K562 (cell line): ENCODE results near the gene SRCAP. TPM values are rescaled to one million over a fixed set of nuclear protein-coding genes. Genes with fewer than 3 reads are reported as not detected.
A peak's percentile ranks its signal among the peaks of the same experiment; 100 is the strongest.

Experiments
- DIDO1 ChIP-seq: fragments of 450-650 bp; IDR thresholded peaks from 2 replicates; pipeline ENCODE4 v1.6.1; 2016; ENCODE audit warnings: low read depth, missing biosample characterization, missing genetic modification characterization
- ESRRA ChIP-seq: fragments of 450-650 bp; IDR thresholded peaks from 2 replicates; pipeline ENCODE4 v1.6.1; 2014; ENCODE audit warnings: low read depth, mild to moderate bottlenecking, moderate library complexity, borderline replicate concordance
- ETV6 ChIP-seq, 3 experiments: fragments of 150-350 bp in 1 of 3; sonication (generic) in 1 of 3; formaldehyde crosslinking in 1 of 3; IDR thresholded peaks; 2 replicates each; pipeline versions ENCODE4 v1.6.1 to v1.8.0; 2014 to 2022; ENCODE audit warnings: borderline replicate concordance in 2 of 3, low read depth in 2 of 3, antibody characterized with exemption in 1 of 3, low read length in 1 of 3, mild to moderate bottlenecking in 1 of 3, missing genetic modification reagents in 1 of 3
- FOSL1 ChIP-seq: fragments of 200-800 bp; sonication (Bioruptor generic); conservative IDR thresholded peaks from 2 replicates; pipeline ENCODE4 v1.6.1; 2016; ENCODE audit warnings: missing genetic modification characterization, missing compliant biosample characterization
- FOXK1 ChIP-seq: sonication (generic); formaldehyde crosslinking; IDR thresholded peaks from 2 replicates; pipeline ENCODE4 v1.8.0; 2022; ENCODE audit warnings: missing genetic modification reagents, mild to moderate bottlenecking, borderline replicate concordance
- HLTF ChIP-seq: fragments of 450-650 bp; IDR thresholded peaks from 2 replicates; pipeline ENCODE4 v1.6.1; 2016
- ILF3 ChIP-seq: fragments of 450-650 bp; IDR thresholded peaks from 2 replicates; pipeline ENCODE4 v1.6.1; 2018; ENCODE audit warnings: antibody characterized with exemption, mild to moderate bottlenecking, moderate library complexity, borderline replicate concordance
- JUN ChIP-seq, 2 experiments: sonication (generic) in 1 of 2; formaldehyde crosslinking in 1 of 2; IDR thresholded peaks; 2 replicates each; pipeline versions ENCODE4 v1.6.1 to v1.8.0; 2012 to 2022; ENCODE audit warnings: borderline replicate concordance in 2 of 2, mild to moderate bottlenecking in 2 of 2, improper control_type of control experiment in 1 of 2, low read depth in 1 of 2, low read length in 1 of 2, missing genetic modification reagents in 1 of 2
- KDM4B ChIP-seq, 2 experiments: fragments of 450-650 bp in 1 of 2; sonication (generic) in 1 of 2; IDR thresholded peaks; 2 replicates each; pipeline ENCODE4 v1.6.1; 2016 to 2017; ENCODE audit warnings: borderline replicate concordance in 2 of 2, antibody characterized with exemption in 1 of 2, low read depth in 1 of 2, mild to moderate bottlenecking in 1 of 2
- KHSRP ChIP-seq: fragments of 450-650 bp; IDR thresholded peaks from 2 replicates; pipeline ENCODE4 v1.6.1; 2017
- MTA2 ChIP-seq: fragments of 450-650 bp; IDR thresholded peaks from 2 replicates; pipeline ENCODE4 v1.6.1; 2016; ENCODE audit warnings: low read depth
- NRF1 ChIP-seq, 2 experiments: fragments of 450-650 bp; IDR thresholded peaks in 1 of 2; conservative IDR thresholded peaks in 1 of 2; 2 replicates each; pipeline ENCODE4 v1.6.1; 2014; ENCODE audit warnings: mild to moderate bottlenecking in 2 of 2
- PHB ChIP-seq: fragments of 250-450 bp; sonication (Bioruptor Pico); IDR thresholded peaks from 2 replicates; pipeline ENCODE4 v1.5.0; 2021
- XRCC5 ChIP-seq: fragments of 200-400 bp; formaldehyde crosslinking; IDR thresholded peaks from 2 replicates; pipeline ENCODE4 v1.6.1; 2017; ENCODE audit warnings: low read depth, mild to moderate bottlenecking, low read length
- ZNF124 ChIP-seq: sonication (generic); formaldehyde crosslinking; IDR thresholded peaks from 2 replicates; pipeline ENCODE4 v1.8.1; 2022; ENCODE audit warnings: missing genetic modification reagents
- ZNF133 ChIP-seq: fragments of 250-450 bp; sonication (Bioruptor Pico); IDR thresholded peaks from 2 replicates; pipeline ENCODE4 v1.4.0; 2020; ENCODE audit warnings: mild to moderate bottlenecking
- ZNF232 ChIP-seq: sonication (generic); formaldehyde crosslinking; IDR thresholded peaks from 2 replicates; pipeline ENCODE4 v1.8.0; 2022; ENCODE audit warnings: mild to moderate bottlenecking, missing genetic modification reagents
- ZNF282 ChIP-seq: sonication (generic); formaldehyde crosslinking; IDR thresholded peaks from 2 replicates; pipeline ENCODE4 v1.8.1; 2023; ENCODE audit warnings: missing genetic modification reagents
- ZNF586 ChIP-seq: fragments of 450-650 bp; formaldehyde crosslinking; conservative IDR thresholded peaks from 2 replicates; pipeline ENCODE4 v1.4.0; 2020; ENCODE audit warnings: mild to moderate bottlenecking, moderate library complexity
- ZNF766 ChIP-seq: fragments of 200-800 bp; sonication (Bioruptor generic); conservative IDR thresholded peaks from 2 replicates; pipeline ENCODE4 v1.6.1; 2016; ENCODE audit warnings: missing genetic modification characterization, missing compliant biosample characterization
- polyA plus RNA-seq, 8 experiments: library from polyadenylated mRNA; depleted of rRNA in 4 of 8; stranded (reverse) in 5 of 8; unstranded in 3 of 8; fragments of >200 nt; fragmentation: Nextera tagmentation in 2 of 8; fragmentation: Illumina TruSeq in 1 of 8; extraction: Ambion mirVana in 2 of 8; extraction: Trizol in 1 of 8; gene quantifications; 2 replicates each; pipeline versions ENCODE4 v1.2.1 to v1.2.3, GENCODE V29; 2011 to 2014; ENCODE audit warnings: inconsistent platforms in 1 of 8, missing spikeins in 1 of 8
- total RNA-seq, 7 experiments: library from RNA; depleted of rRNA in 6 of 7; stranded (reverse); fragments of >200 nt in 6 of 7; fragmentation: Illumina TruSeq in 2 of 7; extraction: Trizol in 2 of 7; gene quantifications; 2 replicates each; pipeline versions ENCODE4 v1.2.1 to v1.2.3, GENCODE V29; 2011 to 2021; ENCODE audit warnings: low replicate concordance in 1 of 7
- TF ChIP-seq, protein P1 (sequence below): fragments of 450-650 bp; IDR thresholded peaks from 2 replicates; pipeline ENCODE4 v1.6.1; 2017; ENCODE audit warnings: antibody characterized with exemption, mild to moderate bottlenecking
- TF ChIP-seq, protein P2 (sequence below), 3 experiments: fragments of 200-800 bp in 1 of 3; sonication (Bioruptor generic) in 1 of 3; sonication (generic) in 1 of 3; formaldehyde crosslinking in 1 of 3; IDR thresholded peaks; 2 replicates each; pipeline versions ENCODE4 v1.6.1 to v1.8.0; 2016 to 2022; ENCODE audit warnings: mild to moderate bottlenecking in 2 of 3, missing compliant biosample characterization in 2 of 3, missing genetic modification characterization in 2 of 3, missing genetic modification reagents in 1 of 3

The SRCAP gene
- total and polyA plus RNA-seq, 9 of the 15 experiments (the other 6 are each of a cell fraction or from before 2014, with no cell fraction given) = 0.21 to 62.6 (median 5.8) TPM

DNA sequence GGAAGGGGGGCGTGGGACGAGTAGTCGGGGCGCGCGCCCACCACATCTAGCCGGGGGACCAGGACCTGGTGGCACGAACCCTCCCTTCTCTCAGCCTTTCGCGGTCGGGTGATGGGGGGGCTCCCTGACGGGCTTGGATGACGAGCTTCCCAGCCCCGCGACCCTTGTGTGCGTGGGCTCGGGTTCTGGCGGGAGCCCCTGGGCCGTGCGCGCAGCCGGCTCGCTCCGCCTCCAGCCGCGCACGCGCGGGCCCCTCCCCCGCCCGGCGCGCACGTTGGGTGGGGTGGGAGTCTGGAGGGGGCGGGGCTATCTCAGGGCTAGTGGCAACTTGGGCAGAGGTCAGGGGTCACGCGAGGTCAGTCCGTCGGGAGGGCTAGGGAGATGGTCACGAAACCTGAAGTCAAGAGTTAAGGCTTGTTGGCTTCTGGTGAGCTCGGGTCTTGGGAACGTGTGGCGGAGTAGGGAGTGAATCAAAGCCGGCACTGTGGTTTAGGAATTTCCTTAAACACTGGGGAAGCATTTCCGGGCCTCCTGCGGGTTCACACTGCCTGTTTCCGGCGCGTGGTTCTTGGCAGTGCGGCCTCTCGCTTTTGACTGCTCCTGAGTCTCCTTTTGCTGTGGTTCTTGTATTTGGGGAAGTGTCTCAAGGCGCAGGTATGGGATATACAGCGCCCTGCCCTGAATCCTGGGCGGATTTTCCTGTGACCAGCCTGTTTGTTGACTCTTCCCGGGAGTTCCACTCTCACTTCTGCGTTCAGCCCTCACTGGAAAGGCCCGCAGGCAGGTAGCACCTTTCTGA, at the start of gene SRCAP (continued):
- TF ChIP-seq ETV6 (IDR thresholded peaks at IDR 0.05; ENCODE audit: borderline replicate concordance in 1 of 2, low read depth in 2 of 2, low read length in 1 of 2) (peak in 1 of 2 experiments; percentile 82; a peak in 1 of 4 replicates), ETV6 (CRISPR knock-in tag; IDR thresholded peaks at IDR 0.05; ENCODE audit: borderline replicate concordance) (no peak), ZNF133 (CRISPR knock-in tag) (peak; percentile 73; the same call in 1 of the 2 replicates), PHB (CRISPR knock-in tag) (no peak), ZNF232 (CRISPR knock-in tag) (0 out of 2 replicates have a peak, but pooled peaks have one; percentile 48), MTA2 (peak; percentile 83), ILF3 (no peak), KDM4B (IDR thresholded peaks at IDR 0.05; ENCODE audit: borderline replicate concordance in 2 of 2, low read depth in 1 of 2) (0 out of 4 replicates have a peak, but pooled peaks of 1 of the 2 experiments have one; percentile 49), KHSRP (no peak), JUN (IDR thresholded peaks at IDR 0.05; ENCODE audit: borderline replicate concordance, low read depth, low read length) (no peak; the same call in 1 of the 2 replicates), JUN (CRISPR knock-in tag; IDR thresholded peaks at IDR 0.05; ENCODE audit: borderline replicate concordance) (0 out of 2 replicates have a peak, but pooled peaks have one; percentile 19), ZNF586 (no peak), XRCC5 (0 out of 2 replicates have a peak, but pooled peaks have one; percentile 12), ESRRA (peak; percentile 81), ZNF124 (CRISPR knock-in tag) (no peak), ZNF766 (CRISPR knock-in tag) (peak; percentile 56), FOSL1 (tag) (no peak; the same call in none of the 2 replicates), ZNF282 (CRISPR knock-in tag) (peak; percentile 57; the same call in 1 of the 2 replicates), DIDO1 (tag) (0 out of 2 replicates have a peak, but pooled peaks have one; percentile 46), NRF1 (conservative IDR thresholded peaks at IDR 0.05 in 1 of 2, IDR thresholded peaks at IDR 0.05 in 1 of 2) (peak; percentile 88 to 90; a peak in 2 of 4 replicates), HLTF (peak; percentile 64), FOXK1 (CRISPR knock-in tag) (peak; percentile 37; the same call in 1 of the 2 replicates)
- TF ChIP-seq, protein P1, sequence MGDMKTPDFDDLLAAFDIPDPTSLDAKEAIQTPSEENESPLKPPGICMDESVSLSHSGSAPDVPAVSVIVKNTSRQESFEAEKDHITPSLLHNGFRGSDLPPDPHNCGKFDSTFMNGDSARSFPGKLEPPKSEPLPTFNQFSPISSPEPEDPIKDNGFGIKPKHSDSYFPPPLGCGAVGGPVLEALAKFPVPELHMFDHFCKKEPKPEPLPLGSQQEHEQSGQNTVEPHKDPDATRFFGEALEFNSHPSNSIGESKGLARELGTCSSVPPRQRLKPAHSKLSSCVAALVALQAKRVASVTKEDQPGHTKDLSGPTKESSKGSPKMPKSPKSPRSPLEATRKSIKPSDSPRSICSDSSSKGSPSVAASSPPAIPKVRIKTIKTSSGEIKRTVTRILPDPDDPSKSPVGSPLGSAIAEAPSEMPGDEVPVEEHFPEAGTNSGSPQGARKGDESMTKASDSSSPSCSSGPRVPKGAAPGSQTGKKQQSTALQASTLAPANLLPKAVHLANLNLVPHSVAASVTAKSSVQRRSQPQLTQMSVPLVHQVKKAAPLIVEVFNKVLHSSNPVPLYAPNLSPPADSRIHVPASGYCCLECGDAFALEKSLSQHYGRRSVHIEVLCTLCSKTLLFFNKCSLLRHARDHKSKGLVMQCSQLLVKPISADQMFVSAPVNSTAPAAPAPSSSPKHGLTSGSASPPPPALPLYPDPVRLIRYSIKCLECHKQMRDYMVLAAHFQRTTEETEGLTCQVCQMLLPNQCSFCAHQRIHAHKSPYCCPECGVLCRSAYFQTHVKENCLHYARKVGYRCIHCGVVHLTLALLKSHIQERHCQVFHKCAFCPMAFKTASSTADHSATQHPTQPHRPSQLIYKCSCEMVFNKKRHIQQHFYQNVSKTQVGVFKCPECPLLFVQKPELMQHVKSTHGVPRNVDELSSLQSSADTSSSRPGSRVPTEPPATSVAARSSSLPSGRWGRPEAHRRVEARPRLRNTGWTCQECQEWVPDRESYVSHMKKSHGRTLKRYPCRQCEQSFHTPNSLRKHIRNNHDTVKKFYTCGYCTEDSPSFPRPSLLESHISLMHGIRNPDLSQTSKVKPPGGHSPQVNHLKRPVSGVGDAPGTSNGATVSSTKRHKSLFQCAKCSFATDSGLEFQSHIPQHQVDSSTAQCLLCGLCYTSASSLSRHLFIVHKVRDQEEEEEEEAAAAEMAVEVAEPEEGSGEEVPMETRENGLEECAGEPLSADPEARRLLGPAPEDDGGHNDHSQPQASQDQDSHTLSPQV = peak; percentile 75
- TF ChIP-seq, protein P2, sequence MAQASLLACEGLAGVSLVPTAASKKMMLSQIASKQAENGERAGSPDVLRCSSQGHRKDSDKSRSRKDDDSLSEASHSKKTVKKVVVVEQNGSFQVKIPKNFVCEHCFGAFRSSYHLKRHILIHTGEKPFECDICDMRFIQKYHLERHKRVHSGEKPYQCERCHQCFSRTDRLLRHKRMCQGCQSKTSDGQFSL (CRISPR knock-in tag; IDR thresholded peaks at IDR 0.05) = no peak
- TF ChIP-seq, protein P2 (tag; IDR thresholded peaks at IDR 0.05) = no peak
